GM21576 (cell line): ENCODE measurements around the gene NES.

Experiments used
- ATAC-seq: cut with Tn5 transposase; IDR thresholded peaks from one replicate; pipeline ENCODE4 v1.9.1; 2021; ENCODE audit warnings: mild to moderate bottlenecking, moderate library complexity; ENCODE audit not compliant: unreplicated experiment

Gene NES

GRCh38 chr1:156676820-156677615 lies at the start of gene NES:
Gene NES, minus strand, starts transcription at chr1:156677407. Its CDS starts 143 bp downstream, at chr1:156677264.
- ATAC-seq: no peak

GRCh38 chr1:156726549-156727226 lies 49.5 kb upstream of the NES start:
- ATAC-seq: no peak

DNA sequence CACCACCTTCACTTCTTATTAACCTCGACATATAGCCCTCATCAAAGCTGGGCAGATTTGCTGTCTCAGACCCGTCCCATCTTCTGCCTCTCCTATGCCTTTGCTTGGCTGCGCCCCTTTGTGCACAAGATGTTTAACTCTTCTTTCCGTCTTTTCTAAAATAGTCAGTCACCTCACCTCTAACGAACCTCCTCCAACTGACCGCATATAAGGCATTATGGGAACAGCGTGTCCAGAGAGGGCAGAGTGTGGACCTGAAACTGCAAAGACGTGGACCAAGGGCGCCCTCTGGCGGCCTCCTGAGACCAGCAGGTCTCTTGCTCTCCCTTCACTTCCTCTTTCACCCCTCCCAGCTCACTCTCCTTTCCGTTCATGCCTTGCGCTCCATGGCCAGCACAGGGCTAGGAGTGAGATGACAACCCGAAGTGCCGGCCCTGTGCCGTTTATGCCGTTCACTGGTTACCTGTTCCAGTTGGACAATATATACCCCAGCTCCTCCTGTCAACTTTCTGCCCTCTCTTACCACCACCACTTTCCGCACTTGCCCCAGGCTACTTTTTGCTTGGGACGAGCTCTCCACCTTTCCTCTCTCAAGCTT lies 48.6 kb upstream of the NES start:
- peak; percentile 34 for ATAC-seq

GRCh38 chr1:156721535-156721934 lies 44.3 kb upstream of the NES start:
- no peak for ATAC-seq

DNA sequence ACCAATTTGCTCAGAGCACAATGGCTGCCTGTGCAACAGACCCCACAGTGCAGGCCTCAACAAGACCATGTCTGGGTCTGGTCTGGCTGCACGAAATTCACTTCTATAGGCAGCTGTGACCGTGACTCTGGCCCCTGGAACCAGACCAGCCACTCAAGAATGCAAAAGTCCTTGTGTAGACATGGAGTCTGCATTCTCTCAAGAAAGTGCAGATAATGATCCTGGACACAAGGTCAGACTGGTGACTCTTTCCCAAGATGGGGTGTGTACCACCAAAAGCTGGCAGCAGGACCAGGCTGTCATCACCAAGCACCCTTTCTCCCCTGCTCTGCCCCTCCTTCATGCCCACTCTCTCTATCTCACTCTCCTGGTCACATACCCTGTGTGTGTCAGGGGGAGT lies 43.9 kb upstream of the NES start:
- ATAC-seq: no peak

- ATAC-seq: no peak
Measured at GRCh38 chr1:156717351-156717750, 40.1 kb upstream of the NES start.

DNA sequence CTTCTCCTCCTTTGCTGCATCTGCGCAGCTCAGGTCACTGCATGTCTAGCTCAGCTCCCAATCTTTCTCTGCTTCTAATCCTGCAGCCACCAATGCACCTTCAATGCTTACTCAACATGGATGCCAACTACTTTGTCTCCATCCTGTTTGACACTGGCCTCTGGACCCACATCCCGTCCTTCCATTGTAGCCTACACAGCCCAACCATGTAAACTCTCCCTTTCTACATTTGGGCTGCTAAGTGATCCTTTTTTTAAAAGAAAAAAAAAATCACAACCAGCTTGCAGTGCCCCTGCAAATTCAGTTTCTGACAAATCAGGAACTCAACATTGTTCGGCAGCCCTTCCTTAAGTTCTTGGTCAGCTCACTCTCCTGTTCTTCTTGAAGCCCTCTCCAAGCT lies 37.6 kb upstream of the NES start:
- ATAC-seq: no peak

- no peak for ATAC-seq
Measured at GRCh38 chr1:156712626-156713025, 35.4 kb upstream of the NES start.

- ATAC-seq: no peak
Measured at GRCh38 chr1:156711011-156711817, 34.0 kb upstream of the NES start.

GRCh38 chr1:156709757-156710489 lies 32.7 kb upstream of the NES start:
- ATAC-seq: no peak

DNA sequence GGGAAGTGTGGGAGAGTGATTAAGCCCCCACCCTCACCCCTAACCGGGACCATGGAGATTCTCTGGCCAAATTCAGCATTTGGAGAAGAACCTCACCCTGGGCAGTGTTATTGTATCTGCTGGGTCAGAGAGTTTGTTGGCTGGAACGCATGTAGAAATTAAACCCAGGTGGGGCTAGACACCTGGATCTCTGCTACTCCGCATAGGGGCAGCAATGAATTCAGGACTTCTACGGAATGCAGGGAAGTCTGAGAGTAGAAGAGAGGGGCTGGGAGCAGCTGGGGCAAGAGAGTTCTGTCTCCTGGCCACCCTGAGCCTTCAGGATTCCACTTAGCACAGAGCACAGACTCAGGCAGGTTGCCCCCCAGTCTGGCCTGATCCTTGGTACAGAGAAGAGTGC lies 31.8 kb upstream of the NES start:
- ATAC-seq: no peak

DNA sequence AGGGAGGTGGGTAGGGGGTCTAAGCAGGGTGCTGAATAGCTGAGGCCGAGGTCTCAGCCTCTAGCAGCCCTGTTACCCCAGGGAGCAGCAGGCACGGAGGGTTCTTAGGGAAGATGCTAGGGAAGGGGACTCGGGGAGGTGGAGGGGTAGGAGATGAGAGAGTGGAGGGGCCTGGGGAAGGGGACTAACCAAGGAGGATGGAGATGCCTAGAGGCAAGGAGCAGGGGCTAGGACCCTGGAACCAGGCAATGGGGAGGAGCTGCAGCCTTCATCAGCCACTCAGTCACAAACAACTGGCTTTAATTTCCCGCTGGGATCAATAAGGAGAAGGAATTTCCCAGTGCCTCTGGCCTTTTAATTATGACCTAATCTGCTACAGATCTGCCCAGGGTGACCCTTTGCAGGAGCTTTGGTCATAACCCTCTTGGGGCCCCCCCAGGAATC lies 31.0 kb upstream of the NES start:
- ATAC-seq: no peak

GRCh38 chr1:156707417-156708217 lies 30.4 kb upstream of the NES start:
- no peak for ATAC-seq

DNA sequence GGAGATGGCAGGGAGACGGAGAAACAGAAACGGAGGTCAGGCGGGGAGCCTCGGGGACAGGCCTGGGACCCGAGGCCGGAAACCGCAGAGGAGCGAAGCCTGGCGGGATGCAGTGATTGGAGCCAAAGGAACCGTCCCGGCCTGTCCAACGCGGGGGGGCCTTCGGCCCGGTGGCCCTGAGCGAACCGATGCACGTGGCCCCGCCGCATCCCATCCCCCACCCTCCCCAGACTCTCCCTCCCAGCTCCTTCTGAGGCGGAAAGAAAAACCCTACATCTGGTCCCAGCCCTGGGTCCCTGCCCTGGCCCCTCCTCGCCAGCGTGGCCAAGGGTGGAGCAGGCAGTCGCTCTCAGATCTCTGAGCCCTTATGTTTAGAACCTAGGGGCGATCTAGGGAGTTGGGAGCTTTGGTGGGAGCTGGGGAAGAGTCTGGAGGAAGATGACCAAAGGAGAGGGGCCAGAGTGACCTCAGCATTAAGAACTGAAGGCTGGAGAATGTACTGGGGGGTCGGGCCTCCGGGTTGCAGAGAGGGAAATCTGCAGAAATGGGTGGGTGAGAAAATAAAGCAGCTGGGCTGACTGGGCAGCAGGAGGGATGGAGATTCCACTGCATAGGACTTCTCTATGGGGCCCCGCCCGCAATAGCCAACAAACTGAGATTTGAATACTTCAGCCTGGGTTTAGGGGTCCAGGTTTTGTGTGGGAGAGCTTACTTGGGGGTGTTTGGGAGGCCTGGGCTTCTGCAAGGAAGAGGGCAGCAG lies 29.6 kb upstream of the NES start:
- no peak for ATAC-seq

DNA sequence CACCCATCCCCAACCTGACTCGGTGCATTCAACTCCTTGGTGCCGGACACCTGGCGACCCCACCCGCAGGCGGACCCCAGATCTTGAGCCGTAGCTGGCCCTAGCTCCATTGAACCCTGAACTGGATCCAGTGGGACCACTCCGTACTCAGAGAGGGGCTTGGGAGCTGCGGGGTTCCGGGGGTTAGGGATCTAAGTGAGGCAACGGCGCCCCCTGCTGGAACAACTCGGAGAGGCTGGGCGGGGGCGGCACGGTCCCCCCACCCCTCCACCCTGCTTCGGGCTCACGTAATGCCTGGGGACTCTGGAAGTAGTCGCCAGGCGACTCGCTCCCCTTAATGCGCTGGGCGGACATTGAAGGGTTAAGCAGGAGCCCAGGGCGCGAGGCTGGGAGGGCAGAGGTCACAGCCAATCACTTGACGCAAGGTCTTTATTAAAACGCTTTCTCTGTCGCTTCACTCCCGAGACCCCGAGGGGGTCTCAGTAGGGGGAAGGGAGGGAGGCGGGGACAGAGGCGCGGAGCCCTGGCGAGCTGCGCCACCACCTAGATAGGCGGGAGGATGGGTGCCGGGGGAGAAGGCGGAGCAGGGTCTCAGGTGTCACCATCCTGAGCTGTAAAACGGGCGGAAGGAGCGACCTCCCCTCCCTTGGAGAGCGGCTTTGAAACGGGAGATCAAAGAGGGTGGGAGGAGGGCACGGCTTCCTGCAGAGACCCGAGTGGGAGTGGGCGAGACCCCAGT lies 28.9 kb upstream of the NES start:
- no peak for ATAC-seq

DNA sequence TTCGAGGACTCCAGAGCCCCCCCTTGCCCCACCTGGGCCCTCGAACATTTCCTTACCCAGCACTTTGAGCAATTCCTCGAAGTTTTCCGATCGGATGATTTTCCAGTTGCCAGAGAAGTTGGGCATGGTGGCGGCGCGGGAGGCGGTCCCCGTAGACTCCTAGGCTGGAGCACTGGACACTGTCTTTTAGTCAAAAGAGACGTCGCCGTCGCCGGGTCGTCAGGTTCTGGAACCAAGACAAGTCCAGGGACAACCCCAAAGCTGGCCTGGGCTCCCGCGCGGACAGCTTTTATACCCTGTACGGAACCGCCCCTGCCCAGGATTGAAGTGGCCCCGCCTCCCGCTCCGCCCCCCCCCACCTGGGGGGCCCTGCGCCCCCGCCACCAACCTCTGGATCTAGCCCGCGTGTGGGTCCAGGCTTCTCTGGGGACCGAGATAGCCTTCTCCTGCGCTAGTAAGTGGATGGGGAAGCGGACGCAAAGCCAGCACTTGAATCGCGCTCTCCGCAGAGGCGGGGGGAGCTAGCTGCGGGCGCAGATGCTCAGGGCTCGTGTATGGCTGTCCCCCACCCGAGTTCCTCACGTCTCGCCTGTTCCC lies 28.2 kb upstream of the NES start, which contains the start of gene CRABP2:
TSS of gene CRABP2 (minus strand) at position 263 of the 597 bp plus-strand sequence. CDS start at position 126, 137 bp downstream.
- ATAC-seq: no peak

DNA sequence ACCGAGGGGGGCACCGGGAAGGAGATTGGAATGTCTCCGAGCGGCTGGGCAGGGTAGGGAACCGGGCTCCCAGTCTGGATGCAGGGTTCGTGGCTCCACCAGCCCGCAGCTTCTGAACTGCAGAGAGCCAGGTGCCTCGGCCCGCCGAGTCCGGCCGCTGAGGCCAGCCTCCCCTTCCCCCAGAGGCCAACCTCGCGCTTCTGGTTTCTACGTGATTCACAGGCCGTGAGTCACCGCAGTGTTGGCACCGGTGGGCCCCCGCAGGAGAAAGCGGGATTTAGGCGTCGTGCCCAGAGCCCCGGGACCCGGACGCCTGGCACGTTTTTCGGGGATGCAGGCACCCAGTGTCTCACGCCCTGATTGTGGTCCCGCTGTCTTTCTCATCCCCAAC lies 27.7 kb upstream of the NES start:
- no peak for ATAC-seq
